Mucosa of rectum (tissue), 2 donors: ENCODE results near the gene PRR15L.
"Not testable (repeated sequence)": the region's sequence is repeated elsewhere in the genome, so short reads cannot be mapped to it uniquely, and the experiment has no call there.

ENCODE experiments used
- H3K27ac ChIP-seq, 2 donors: one replicate each; pipeline ENCODE4 v1.7.0; 2013; ENCODE audit warnings: inconsistent platforms in 2 of 2, low read depth in 2 of 2, low read length in 2 of 2
- H3K27me3 ChIP-seq, 2 donors: one replicate each; pipeline ENCODE4 v1.7.0; 2013; ENCODE audit warnings: low read length in 2 of 2; ENCODE audit not compliant: control insufficient read depth in 2 of 2, insufficient read depth in 2 of 2
- H3K36me3 ChIP-seq, 2 donors: one replicate each; pipeline ENCODE4 v1.7.0; 2013; ENCODE audit warnings: low read length in 2 of 2; ENCODE audit not compliant: control insufficient read depth in 2 of 2, insufficient read depth in 2 of 2
- H3K4me1 ChIP-seq, 2 donors: one replicate each; pipeline ENCODE4 v1.7.0; 2013; ENCODE audit warnings: low read length in 2 of 2, mild to moderate bottlenecking in 1 of 2; ENCODE audit not compliant: control insufficient read depth in 2 of 2, insufficient read depth in 2 of 2
- H3K4me3 ChIP-seq, 2 donors: one replicate each; pipeline ENCODE4 v1.7.0; 2013; ENCODE audit warnings: low read length in 2 of 2
- H3K9ac ChIP-seq, 2 donors: one replicate each; pipeline ENCODE4 v1.7.0; 2013; ENCODE audit warnings: low read length in 2 of 2, low read depth in 1 of 2, mild to moderate bottlenecking in 1 of 2
- H3K9me3 ChIP-seq, 2 donors: one replicate each; pipeline ENCODE4 v1.7.0; 2013; ENCODE audit warnings: low read length in 2 of 2; ENCODE audit not compliant: control insufficient read depth in 2 of 2
- donor health status: healthy.
- donor health status: Normal muscosa, but diverticular disease.

Gene PRR15L, protein sequence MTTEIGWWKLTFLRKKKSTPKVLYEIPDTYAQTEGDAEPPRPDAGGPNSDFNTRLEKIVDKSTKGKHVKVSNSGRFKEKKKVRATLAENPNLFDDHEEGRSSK

DNA sequence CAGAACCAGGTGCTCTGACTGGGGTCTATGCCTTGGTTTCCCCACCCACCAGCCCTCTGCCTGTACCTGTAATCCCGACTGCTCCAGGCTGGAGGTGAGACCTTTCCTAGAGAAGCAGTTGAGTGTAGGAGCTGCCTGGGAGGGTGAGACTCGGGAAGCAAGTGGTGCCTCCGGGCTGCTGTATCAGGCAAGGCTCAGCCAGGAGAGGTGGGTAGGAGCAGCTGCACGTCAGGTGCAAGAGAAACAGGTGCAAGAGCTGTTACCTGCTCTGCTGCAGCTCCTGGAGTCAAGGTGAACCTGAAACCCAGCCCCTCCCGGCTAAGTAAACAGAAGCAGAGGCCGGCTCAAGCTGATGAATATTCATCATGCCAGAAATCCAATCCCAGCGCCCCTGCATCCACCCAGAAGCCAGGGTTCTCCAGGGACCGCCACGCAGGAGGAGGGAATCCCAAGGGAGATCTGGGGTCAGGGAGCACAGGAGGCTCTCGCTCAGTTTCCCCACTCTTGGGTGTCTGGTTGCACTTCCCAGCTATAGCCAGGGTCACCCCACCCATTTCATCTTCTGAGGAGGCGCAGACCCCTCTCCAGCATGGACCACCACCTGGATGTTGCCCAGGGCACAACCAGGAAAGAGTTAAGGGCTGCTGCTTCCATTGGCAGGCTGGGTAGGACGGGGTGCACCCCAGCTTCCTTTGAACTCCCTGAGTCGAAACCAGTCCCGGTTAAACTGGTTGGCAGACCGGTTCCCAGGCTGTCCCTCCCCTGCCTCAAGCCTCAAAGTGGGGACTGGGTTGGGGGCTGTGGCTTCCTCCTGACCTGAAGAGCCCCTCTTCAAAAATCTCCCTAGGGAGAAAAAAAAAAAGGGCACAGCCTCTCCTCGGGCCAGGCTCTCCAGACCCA lies at the start of gene PRR15L:
TSS of gene PRR15L (minus strand) at position 293 of the 900 bp plus-strand sequence. CDS start 4,649 bp downstream, outside the sequence.
- H3K27ac ChIP-seq, result peak within 1 kb of the TSS; percentile 96 to 99

GRCh38 chr17:48006936-48007709 lies 49.4 kb upstream of the PRR15L start:
- Histone ChIP-seq H3K4me3 (no peak overlapping the region), H3K36me3 (no peaks in the 10 kb centered on the region), H3K9ac (no peak overlapping the region), H3K4me1 (peaks cover 5 to 20% of the 10 kb centered on the region in 2 donors), H3K27ac (no peak overlapping the region), H3K27me3 (peaks cover 5 to 6% of the 10 kb centered on the region in 2 donors), H3K9me3 (no peaks in the 10 kb centered on the region)

More for the DNA sequence above, at the start of gene PRR15L:
- no peaks in the 10 kb centered on the region for H3K9me3 ChIP-seq
- H3K9ac ChIP-seq, result peak within 1 kb of the TSS; percentile 95 to 99
- H3K36me3 ChIP-seq, result peaks cover 12 to 13% of the 10 kb centered on the region in 2 donors
- H3K4me3 ChIP-seq, result peak within 1 kb of the TSS; percentile 94 to 97
- H3K4me1 ChIP-seq, result peaks cover 29 to 45% of the 10 kb centered on the region in 2 donors
- no peaks in the 10 kb centered on the region for H3K27me3 ChIP-seq

DNA sequence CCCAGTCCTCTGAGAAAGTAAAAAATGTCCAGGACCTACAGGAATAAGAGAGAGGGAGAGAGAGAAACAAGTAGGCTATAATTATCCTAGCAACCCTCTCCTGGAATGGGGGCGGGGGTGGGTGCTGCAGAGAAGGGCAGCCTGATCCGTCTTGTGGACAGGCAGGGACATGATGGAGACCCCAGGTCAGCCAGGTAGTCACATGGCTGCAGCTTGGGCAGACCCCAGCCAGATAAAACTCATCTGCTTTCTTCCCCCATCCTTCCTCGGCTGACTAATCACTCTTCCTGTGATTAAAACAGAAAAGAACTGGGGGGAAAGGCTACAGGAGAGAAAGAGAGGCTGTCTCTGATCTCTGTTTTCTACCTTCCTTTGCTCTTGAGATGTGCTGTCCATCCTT lies 47.3 kb upstream of the PRR15L start:
- Histone ChIP-seq H3K9ac (no peak overlapping the region), H3K4me1 (peaks cover 0 to 11% of the 10 kb centered on the region in 2 donors), H3K9me3 (no peaks in the 10 kb centered on the region), H3K4me3 (no peak overlapping the region), H3K27ac (no peak overlapping the region), H3K36me3 (no peaks in the 10 kb centered on the region), H3K27me3 (no peaks in the 10 kb centered on the region)

DNA sequence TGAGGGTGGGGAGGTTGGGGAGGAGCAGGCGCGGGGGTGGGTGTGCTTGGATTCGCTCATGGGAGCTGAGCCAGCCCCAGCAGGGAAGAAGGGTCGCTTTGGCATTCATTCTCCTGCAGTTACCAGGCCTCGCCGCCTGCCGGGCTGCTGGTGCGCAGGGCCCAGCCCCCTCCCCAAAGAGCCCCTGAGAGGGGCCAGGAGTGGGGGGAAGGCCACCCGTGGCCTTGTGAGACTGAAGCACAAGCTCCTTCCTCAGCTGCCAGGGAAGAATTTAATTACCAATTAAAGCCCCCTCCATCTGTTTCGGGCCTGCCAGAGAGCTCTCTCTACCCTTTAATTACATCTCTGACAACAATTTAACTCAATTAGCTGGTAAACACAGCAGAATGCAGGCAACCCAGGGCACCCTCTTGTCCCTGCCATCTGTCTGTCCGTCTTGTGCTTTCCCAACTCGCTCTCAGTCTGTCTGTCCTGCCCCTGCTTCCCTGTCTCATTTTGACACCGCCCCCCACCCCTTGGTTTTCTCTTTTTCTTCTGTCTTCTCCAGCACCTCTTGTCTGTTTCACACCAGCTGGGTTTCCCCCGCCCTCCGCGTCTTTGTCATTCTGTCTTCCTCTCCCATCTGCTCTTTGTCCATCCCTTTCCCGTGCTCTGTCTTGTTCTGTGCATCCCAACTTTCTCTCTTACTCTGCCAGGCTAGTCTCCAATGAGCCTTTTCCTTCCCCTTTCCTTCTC lies 45.9 kb upstream of the PRR15L start:
- Histone ChIP-seq H3K27me3 (no peaks in the 10 kb centered on the region), H3K4me3 (no peak overlapping the region), H3K27ac (peak overlapping the region in 1 of 2 donors; percentile 43), H3K9me3 (no peaks in the 10 kb centered on the region), H3K36me3 (no peaks in the 10 kb centered on the region), H3K4me1 (peaks cover 0 to 11% of the 10 kb centered on the region in 2 donors), H3K9ac (no peak overlapping the region)

GRCh38 chr17:48002916-48003416 lies 45.3 kb upstream of the PRR15L start:
- no peak overlapping the region for H3K4me3 ChIP-seq
- peaks cover 0 to 11% of the 10 kb centered on the region in 2 donors for H3K4me1 ChIP-seq
- H3K9ac ChIP-seq, result no peak overlapping the region
- H3K9me3 ChIP-seq, result no peaks in the 10 kb centered on the region
- H3K27me3 ChIP-seq, result no peaks in the 10 kb centered on the region
- H3K36me3 ChIP-seq, result no peaks in the 10 kb centered on the region
- peak overlapping the region; percentile 32 to 43 for H3K27ac ChIP-seq

GRCh38 chr17:48002266-48002915 lies 44.7 kb upstream of the PRR15L start:
- Histone ChIP-seq H3K9me3 (no peaks in the 10 kb centered on the region), H3K27me3 (no peaks in the 10 kb centered on the region), H3K9ac (no peak overlapping the region), H3K27ac (peak overlapping the region; percentile 32 to 43), H3K36me3 (no peaks in the 10 kb centered on the region), H3K4me3 (no peak overlapping the region), H3K4me1 (peaks cover 0 to 11% of the 10 kb centered on the region in 2 donors)

DNA sequence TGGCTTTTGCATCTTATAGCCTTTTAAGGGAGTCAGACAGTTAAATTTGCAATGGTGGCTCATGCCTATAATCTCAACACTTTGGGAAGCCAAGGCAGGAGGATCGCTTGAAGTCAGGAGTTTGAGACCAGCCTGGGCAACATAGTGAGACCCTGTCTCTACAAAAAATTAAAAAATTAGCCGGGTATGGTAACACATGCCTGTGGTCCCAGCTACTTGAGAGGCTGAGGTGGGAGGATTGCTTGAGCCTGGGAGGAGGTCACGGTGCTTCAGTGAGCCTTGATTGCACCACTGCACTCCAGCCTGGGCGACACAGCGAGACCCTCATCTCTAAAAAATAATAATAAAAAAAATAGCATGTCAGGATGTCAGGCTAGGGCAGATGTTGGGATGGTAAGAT lies 44.0 kb upstream of the PRR15L start:
- H3K9me3 ChIP-seq, H3K36me3 ChIP-seq, H3K27me3 ChIP-seq, H3K27ac ChIP-seq, H3K9ac ChIP-seq, H3K4me3 ChIP-seq: not testable (repeated sequence)
- H3K4me1 ChIP-seq, result peaks cover 0 to 11% of the 10 kb centered on the region in 2 donors

GRCh38 chr17:48001197-48001596 lies 43.5 kb upstream of the PRR15L start:
- no peak overlapping the region for H3K9ac ChIP-seq
- no peak overlapping the region for H3K27ac ChIP-seq
- peaks cover 0 to 11% of the 10 kb centered on the region in 2 donors for H3K4me1 ChIP-seq
- H3K4me3 ChIP-seq, result no peak overlapping the region
- H3K36me3 ChIP-seq, result no peaks in the 10 kb centered on the region
- no peaks in the 10 kb centered on the region for H3K27me3 ChIP-seq
- no peaks in the 10 kb centered on the region for H3K9me3 ChIP-seq

DNA sequence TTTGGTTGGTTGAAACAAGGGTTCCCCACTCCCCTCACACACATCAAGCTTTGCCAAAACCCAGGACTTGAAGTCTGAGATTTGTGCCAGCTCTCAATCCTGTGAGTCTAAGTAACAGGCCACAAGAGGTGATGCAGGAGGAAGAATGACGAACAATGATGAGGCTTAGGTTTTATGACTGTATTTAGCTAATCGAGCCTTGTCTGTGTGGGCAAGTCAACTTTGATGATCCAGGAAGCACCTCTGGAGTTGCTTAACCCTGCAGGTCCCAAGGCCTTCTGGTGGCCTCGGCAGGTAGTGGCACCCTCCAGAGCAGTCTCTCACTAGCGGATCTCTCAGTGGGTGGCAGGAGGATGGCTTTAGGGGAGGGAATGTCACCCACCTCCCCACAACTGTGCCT lies 41.9 kb upstream of the PRR15L start:
- no peaks in the 10 kb centered on the region for H3K27me3 ChIP-seq
- H3K27ac ChIP-seq, result no peak overlapping the region
- no peak overlapping the region for H3K4me3 ChIP-seq
- H3K9me3 ChIP-seq, result no peaks in the 10 kb centered on the region
- no peak overlapping the region for H3K9ac ChIP-seq
- no peaks in the 10 kb centered on the region for H3K36me3 ChIP-seq
- peaks cover 0 to 11% of the 10 kb centered on the region in 2 donors for H3K4me1 ChIP-seq
